Islet of Langerhans (tissue), 1 donor: ENCODE data around the gene OAS2.

ENCODE experiments used
- FAIRE-seq: peaks from one replicate; lab custom pipeline; 2011; peaks lifted over from hg19 to GRCh38; lab: Jason Lieb, UNC

OAS2 gene, protein sequence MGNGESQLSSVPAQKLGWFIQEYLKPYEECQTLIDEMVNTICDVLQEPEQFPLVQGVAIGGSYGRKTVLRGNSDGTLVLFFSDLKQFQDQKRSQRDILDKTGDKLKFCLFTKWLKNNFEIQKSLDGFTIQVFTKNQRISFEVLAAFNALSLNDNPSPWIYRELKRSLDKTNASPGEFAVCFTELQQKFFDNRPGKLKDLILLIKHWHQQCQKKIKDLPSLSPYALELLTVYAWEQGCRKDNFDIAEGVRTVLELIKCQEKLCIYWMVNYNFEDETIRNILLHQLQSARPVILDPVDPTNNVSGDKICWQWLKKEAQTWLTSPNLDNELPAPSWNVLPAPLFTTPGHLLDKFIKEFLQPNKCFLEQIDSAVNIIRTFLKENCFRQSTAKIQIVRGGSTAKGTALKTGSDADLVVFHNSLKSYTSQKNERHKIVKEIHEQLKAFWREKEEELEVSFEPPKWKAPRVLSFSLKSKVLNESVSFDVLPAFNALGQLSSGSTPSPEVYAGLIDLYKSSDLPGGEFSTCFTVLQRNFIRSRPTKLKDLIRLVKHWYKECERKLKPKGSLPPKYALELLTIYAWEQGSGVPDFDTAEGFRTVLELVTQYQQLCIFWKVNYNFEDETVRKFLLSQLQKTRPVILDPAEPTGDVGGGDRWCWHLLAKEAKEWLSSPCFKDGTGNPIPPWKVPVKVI

DNA sequence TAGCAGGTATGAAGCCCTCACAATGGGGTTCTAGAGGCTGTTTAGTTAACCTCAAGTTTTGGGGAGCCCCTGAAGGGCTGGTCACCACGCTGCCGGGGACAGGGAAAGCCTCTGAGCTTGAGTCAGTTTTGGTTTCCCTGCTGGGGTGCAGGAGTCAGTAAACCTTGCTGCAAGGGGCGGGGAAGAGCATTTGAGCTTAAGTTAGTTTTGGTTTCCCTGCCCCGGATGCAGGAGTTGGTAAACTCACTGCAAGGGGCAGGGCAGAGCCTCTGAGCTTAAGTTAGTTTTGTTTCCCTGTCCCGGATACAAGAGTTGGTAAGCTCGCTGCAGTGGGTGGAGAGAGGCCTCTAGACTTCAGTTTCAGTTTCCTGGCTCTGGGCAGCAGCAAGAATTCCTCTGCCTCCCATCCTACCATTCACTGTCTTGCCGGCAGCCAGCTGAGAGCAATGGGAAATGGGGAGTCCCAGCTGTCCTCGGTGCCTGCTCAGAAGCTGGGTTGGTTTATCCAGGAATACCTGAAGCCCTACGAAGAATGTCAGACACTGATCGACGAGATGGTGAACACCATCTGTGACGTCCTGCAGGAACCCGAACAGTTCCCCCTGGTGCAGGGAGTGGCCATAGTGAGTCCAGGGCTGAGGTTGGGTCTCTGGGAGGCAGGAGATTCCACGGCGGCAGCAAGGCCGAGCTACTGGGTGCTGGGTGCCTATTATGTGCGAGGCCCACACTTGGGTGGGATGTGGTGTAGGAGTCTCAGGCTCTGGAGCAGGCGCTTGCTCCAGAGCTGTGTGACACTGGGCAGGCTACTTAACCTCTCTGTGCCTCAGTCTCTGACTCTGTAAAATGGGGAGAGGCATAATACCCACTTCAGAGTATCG lies at the start of gene OAS2:
Gene OAS2 (plus strand): TSS at position 357 of the 878 bp plus-strand sequence. CDS start 90 bp downstream, at position 447.
- FAIRE-seq: no peak

DNA sequence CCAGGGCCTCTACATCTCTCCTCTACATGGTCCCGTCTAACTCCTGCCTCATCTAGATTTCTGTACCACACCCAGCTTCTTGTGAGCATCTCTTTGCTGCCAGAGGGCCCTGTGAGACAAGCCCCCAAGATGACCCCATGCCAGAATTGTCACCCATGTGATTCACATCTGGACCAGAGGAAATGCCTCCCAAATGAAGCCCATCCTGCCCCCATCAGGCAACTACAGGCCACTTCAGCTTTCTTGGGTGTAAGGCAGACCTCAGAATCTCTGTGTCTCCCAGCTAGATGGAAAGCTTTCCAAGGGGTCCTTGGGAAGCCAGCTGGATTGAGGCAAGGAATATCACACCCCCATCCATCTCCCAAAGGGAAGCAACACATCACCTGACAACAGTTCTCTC lies 49.3 kb upstream of the OAS2 start:
- no peak for FAIRE-seq

DNA sequence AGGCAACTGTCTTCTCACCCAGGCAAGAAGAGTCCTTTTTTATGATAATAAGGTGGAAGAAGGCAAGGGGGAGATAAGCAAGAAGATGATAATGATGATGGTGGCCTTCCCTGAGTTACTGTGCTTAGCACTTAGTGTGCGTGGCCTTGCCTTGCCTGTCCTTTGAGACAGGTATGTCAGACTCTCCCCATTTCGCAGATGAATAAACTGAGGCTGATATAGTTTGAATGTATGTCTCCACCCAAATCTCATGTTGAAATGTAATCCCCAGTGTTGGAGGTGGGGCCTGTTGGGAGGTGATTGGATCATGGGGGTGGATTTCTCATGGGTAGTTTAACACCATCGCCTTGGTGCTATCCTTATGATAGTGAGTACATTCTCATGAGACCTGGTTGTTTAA lies 48.6 kb upstream of the OAS2 start:
- FAIRE-seq: no peak

DNA sequence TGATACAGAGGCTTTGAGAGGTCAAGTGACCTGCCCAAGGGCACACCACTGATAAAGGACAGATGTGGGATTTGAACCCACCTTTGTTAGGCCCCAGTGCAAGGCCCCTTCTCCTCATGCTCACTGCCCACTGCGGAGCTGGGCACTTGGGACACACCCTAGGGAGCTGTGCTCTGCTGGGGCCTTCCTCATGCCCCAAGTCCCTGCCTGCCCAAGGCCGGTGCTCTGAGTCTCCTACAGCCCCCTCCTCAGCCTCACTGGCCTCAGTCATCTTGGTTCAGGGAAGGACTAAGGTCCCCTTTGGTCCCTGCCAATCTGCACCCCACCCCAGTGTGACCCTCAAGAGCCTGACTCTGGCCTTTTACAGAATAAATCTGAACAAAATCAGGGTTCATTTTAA lies 48.0 kb upstream of the OAS2 start:
- no peak for FAIRE-seq

DNA sequence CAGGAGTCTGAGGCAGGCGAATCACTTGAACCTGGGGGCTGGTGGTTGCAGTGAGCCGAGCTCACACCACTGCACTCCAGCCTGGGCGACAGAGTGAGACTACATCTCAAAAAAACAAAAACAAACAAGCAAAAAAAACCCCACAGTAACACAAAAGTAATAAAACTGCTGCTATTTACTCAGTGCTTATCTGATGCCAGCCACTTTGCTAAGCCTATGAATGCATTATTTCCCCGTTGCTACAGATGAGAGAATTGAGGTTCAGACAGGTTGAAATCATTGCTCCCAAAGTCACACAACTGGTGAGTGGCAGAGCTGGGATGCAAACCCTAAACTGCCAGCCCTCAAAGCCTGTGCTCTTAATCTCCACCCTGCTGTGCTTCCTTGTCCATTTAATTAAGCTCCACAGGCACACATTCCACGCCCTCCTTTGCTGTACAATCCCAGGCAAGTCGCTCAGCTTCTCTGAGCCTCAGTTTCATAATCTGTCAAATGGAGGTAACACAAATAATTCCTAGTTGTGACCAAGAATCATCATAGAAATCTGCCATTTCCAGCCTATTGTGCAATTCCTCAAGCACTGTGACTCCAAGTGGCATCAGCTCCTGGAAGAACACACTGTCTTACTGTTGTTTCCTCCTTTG lies 45.7 kb upstream of the OAS2 start:
- FAIRE-seq: no peak

DNA sequence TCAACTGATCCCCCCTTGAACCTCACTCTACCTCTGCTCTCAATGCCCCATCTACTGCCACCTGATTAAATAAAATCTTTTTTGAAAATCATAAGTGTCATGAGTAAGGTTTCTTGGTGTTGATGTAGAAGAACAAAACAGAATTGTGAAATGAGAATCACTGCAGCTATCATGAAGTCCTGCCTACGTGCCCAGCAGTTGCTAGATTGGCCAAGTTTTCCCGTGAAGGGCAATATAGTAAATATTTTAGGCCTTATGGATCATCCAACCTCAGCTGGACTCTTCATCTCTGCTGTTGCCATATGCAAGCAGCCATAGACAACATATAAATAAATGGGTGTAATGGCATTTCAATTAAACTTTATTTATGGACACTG lies 45.2 kb upstream of the OAS2 start:
- FAIRE-seq: no peak

DNA sequence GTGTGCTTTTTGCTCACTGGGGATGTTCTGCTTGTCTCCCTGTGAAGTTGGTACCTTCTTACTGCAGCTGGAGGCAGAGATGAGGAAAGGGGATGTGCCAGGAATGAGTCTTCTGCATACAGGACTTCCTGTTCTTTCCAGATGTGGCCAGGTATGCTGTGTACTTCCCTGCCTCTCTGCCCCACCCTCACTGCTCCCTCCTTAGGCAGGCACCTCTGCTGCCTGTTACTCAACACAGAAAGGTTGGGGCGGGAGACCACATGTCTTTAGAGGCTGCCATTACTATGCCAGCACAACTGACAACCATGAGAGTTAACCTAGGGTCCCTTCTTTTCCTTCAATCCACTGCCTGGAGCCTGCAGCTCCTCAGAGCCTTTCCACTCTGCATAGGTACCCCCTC lies 42.1 kb upstream of the OAS2 start:
- no peak for FAIRE-seq

DNA sequence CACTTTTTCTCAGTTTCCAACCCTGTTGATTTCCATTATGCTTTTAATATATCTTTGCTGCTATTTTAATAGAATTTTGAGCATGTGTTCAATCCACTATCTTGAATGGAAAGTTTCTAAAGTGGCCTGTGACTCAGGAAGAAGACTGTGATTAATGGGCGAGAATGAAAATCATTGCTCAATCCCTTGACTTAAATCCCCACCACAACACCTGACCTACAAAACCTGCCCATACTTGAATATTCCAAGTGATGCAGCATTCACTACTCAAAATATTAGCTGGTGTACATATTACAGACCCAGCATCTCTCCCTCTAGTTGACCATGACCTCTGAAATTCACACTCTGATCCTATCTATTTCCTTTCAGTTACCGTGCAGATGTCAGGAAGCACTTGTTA lies 41.4 kb upstream of the OAS2 start:
- FAIRE-seq: no peak

DNA sequence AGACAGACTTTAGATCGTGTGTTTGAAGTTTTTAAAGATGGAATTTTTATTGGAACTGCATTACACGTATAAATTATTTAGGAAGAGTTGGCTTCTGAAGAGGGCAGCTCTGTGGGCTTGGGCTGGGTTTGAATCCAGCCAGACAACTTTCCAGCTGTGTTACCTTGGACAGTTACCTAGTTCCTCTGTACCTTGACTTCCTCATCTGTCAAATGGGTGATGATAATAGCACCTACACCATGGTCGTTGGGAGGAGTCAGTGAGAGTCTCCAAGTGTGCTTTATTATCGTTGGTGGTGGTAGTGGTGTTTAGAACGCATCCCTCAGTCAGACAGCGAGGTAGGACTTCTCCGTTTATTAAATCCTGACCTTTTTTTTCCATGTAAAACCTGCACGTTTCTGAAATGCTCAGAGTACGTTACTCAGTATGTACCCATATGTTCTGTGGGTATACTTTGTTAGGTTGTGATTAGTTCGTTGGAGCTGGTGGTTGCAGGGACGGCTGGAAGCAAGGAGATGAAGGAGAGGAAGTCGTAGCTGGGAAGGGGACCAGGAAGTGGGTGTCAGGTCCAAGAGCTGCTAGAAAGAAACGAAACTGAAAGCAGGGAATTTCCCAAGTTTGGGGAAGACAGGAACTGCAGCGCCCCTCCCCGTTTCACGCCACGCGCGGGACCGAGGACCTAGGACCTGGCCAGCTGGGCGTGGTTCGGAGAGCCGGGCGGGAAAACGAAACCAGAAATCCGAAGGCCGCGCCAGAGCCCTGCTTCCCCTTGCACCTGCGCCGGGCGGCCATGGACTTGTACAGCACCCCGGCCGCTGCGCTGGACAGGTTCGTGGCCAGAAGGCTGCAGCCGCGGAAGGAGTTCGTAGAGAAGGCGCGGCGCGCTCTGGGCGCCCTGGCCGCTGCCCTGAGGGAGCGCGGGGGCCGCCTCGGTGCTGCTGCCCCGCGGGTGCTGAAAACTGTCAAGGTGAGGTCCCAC lies 40.3 kb upstream of the OAS2 start, which contains the start of gene OAS3:
Gene OAS3 (plus strand): TSS at position 734 of the 979 bp plus-strand sequence. CDS start 57 bp downstream, at position 791.
- no peak for FAIRE-seq

DNA sequence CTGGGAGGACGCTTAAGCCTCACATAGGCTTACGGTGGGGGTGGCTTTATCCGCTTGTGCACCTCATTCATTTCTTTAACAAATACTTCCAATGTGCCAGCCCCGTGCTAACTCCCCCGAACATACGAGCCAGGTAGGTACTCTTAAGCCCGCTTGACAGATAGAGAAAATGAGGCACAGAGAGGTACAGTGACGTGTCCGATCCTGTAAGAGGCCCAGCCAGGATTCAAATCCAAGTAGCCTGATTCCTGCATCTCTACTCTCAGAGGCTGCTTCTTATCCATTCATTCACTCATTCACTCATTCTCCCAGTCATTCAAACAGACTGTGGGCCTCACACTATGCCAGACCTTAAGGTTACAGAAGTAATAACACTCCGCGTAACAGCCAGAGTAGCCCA lies 39.6 kb upstream of the OAS2 start:
- FAIRE-seq: no peak

DNA sequence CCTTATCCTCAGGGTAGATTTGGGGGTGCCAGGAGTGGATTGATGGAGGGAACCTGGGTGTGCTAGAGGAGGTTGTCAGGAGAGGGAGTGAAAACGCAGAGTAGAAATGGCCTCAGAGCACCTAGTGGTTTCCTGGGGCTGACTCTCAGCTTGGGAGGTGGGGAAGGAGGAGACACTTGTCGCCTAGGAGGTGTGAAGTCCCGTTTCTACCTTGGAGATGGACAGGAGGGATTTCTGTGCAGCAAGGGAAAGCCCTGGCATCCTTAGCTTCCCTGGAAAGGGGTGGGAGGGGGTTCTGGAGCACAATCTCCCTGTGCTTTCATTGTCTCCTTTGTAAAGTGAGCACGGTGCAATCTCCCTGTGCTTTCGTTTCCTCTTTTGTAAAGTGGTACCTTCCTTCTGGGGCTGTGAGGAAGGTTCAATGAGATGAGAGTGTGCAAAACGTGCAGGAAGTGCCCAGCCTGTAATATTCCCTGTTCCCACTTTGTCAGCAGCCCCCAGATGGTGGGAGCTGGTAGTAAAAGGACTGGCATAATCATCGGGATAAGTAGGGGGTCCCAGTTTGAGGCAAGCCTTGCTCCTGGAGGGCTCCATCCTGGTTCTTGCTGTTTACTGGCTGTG lies 38.4 kb upstream of the OAS2 start:
- FAIRE-seq: no peak

DNA sequence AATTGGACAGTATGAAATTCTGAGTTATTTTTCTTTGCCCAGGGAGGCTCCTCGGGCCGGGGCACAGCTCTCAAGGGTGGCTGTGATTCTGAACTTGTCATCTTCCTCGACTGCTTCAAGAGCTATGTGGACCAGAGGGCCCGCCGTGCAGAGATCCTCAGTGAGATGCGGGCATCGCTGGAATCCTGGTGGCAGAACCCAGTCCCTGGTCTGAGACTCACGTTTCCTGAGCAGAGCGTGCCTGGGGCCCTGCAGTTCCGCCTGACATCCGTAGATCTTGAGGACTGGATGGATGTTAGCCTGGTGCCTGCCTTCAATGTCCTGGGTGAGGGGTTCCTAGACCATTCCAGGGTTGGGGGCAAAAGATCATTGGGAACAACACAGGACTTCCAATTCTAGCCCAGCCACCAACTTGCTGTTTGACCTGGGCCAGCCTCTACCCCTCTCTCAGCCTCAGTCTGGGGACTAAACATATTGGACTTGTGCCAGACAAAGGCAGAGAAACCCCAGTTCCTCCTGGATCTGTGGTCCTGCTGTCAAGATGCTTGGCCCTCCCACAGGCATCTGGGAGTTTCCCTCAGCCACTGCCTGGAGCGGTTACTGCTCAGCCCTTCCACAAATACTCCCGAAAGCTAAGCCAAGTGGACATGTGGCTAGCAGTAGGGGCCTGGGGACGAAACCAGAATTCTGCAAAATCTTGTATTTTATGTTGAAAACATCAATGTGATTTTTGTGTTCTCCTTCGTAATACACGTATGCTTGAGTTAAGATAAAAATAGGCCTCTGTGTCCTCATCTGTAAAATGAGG lies 36.6 kb upstream of the OAS2 start:
- FAIRE-seq: no peak

DNA sequence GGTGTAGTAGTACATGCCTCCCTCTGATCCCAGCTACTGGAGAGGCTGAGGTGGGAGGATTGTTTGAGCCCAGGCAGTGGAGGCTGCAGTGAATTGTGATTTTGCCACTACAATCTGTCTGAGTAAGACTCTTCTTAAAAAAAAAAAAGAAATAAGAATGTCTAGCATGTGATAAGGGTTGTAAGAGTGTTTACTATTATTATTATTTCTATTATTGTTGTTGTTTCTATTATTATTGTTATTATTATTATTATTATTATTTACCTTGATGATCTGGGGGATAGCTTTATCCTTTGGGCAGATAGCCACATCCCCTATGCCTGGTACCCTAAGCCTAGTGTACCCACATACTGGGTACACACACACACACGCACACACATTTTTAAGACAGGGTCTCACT lies 35.7 kb upstream of the OAS2 start:
- FAIRE-seq: no peak

DNA sequence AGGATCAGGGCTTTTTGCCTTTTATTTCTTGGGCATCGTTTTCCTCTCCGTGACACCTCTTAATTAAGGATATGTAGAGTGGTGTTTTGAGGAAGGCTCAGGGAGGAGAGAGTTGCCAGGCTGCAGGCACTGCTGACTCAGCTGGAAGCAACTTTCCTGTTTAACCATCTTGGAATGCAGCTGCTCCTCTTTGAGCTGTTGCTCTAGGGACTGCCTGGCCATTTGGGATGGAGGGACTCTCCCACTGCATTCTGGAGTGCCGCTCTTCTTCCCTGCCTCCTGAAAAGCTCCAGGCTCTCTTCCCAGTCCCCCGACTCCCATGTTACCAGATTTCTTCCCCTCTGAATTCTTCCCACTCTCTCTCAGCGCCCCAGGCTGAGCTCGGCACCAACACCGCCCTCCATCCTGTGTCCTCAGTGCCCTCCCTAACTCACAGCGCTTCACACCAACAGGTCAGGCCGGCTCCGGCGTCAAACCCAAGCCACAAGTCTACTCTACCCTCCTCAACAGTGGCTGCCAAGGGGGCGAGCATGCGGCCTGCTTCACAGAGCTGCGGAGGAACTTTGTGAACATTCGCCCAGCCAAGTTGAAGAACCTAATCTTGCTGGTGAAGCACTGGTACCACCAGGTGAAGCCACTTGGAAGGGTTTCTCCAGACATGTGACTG lies 34.2 kb upstream of the OAS2 start:
- no peak for FAIRE-seq

DNA sequence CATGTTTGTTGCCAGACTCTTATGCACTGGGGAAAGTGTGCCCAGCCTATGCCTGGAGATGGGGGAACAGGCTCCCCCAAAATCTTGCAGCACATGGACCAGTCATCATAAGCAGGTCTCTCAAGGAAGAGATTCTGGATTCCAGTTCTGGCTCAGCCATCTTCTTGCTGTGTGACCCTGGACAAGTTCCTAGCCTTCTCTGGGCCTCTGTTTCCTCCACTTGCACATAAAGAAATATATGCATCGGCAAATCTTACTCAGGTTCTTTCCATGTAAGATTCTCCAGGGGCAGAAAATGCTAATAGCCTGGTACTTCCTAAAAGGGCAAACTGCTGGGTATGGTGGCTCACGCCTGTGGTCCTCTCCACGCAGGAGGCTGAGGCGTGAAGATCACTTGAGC lies 32.8 kb upstream of the OAS2 start:
- FAIRE-seq: no peak

DNA sequence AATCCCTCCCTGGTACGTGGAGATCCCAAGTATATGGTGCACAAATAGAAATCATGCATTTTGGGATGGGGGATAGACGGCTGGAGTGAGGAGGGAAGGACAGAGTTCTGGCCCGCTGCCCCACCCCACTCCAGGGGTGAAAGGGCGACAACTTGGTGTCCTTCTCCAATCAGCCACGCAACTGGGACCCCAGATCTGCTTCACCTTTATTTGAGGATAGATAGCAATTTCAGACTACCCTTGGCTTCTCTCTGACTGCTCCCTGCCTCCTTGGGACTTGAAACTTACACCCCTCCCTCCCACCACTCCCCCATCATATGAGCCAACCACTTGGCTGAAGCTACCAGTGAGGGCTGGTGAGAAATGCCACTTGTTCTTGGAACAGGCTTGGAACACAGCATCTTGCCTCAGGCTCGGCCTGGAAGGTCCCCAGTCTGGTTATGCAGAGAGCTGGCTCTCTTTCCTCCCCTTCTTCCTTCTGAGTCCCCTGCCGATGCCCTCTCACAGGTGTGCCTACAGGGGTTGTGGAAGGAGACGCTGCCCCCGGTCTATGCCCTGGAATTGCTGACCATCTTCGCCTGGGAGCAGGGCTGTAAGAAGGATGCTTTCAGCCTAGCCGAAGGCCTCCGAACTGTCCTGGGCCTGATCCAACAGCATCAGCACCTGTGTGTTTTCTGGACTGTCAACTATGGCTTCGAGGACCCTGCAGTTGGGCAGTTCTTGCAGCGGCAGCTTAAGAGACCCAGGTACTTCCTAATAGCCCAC lies 31.9 kb upstream of the OAS2 start:
- FAIRE-seq: no peak

DNA sequence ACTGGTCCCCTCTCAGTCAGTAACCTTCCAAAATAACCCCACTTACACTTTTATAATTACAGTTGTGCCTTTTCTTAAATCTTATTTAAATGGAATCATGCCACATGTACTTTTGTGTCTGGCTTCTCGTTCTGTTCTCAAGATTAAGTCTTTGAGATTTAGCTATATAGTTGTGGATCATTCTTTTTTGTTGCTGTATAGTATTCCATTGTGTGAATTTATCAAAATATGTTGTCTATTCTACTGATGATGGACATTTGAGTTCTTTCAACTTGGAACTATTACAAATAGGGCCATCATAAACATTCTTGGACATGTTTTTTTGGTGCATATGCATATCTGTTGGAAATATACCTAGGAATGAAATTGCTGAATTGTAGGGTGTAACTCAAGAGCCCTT lies 31.0 kb upstream of the OAS2 start:
- FAIRE-seq: no peak

DNA sequence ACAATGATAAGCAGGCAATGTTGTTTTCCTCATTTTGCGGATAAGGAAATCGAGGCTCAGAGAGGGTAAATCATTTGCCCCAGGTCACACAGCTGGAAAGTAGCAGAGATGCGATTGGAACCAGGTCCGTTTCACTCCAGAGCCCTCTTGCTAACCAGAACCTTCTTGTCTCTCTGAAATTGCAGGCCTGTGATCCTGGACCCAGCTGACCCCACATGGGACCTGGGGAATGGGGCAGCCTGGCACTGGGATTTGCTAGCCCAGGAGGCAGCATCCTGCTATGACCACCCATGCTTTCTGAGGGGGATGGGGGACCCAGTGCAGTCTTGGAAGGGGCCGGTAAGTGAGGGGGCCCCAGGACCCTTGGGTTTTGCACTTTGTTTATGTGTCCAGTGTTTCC lies 30.6 kb upstream of the OAS2 start:
- no peak for FAIRE-seq
